ENCODE data around the gene PARD3B. TPM values are rescaled to one million over a fixed set of nuclear protein-coding genes. Genes with fewer than 3 reads are reported as not detected.

Gene PARD3B
- total RNA-seq, 4 donors from 2014 or later: 6.5 to 17.3 (median 12.7) TPM

DNA sequence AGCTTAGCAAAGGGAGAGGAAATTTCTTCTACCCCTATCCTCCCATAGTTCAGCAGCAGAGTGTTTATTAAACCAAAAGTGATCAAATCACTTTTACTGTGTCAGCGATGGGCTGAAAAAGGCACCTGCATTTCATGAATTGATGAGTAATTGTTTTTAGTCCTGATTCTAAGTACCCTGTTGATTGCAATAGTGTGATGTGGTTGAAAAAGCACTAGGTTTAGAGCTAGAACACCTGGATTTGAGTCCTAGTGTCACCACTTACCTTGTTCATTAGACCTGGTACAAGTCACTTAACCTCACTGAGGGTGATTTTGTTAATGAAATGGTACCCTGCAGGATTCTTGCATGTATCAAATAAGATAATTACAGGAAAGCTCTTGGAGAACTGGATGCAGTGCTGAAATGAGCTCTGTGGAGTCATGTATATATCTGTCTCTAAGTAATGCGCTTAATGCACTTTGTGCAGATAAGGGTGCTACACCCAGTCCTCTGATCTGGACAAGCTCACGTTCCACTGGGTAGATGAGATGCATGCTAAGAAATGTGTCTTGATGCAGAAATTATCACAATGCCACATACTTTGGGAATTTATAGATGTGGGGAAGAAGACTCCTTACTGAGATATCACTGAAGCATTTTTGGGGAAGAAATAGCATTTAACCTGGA lies 289.6 kb downstream of the PARD3B start:
- intact Hi-C loops (cut with DNase I; ENCODE audit: low total_unique reads): no loop called here

DNA sequence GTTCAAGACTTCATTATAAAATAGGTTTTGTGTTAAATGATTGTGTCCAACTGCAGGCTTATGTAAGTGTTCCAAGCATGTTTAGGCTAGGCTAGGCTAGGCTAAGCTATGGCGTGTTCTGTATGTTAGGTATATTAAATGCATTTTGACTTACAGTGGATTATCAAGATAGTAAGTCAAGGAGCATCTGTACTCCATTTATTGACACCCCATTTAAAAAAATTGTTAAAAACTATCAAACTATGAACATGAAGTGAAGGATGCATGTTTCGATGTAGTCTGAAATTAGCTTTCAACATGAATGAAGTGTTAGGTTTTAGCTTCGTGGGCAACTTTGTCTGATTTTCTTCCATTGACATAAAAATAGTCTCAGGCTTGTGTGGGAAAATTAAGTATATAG lies 290.5 kb downstream of the PARD3B start:
- intact Hi-C loops (cut with DNase I; ENCODE audit: low total_unique reads): no loop called here
- no peak for TF ChIP-seq POLR2A (IDR thresholded peaks at IDR 0.05)
- TF ChIP-seq, protein P1, sequence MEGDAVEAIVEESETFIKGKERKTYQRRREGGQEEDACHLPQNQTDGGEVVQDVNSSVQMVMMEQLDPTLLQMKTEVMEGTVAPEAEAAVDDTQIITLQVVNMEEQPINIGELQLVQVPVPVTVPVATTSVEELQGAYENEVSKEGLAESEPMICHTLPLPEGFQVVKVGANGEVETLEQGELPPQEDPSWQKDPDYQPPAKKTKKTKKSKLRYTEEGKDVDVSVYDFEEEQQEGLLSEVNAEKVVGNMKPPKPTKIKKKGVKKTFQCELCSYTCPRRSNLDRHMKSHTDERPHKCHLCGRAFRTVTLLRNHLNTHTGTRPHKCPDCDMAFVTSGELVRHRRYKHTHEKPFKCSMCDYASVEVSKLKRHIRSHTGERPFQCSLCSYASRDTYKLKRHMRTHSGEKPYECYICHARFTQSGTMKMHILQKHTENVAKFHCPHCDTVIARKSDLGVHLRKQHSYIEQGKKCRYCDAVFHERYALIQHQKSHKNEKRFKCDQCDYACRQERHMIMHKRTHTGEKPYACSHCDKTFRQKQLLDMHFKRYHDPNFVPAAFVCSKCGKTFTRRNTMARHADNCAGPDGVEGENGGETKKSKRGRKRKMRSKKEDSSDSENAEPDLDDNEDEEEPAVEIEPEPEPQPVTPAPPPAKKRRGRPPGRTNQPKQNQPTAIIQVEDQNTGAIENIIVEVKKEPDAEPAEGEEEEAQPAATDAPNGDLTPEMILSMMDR (IDR thresholded peaks at IDR 0.05): no peak
- no peak for DNase-seq (ENCODE audit: low spot score in 2 of 2)
- H3K4me3 ChIP-seq (ENCODE audit: low read depth, poor library complexity, severe bottlenecking): no peak overlapping the region
- WGBS, 2 donors: 92 to 94% methylated on average over 3 of the region's 3 CpGs

More for the DNA sequence above, 289.6 kb downstream of the PARD3B start:
- 97 to 100% methylated on average over 3 of the region's 3 CpGs for WGBS, 2 donors
- TF ChIP-seq POLR2A (IDR thresholded peaks at IDR 0.05): no peak
- TF ChIP-seq, protein P1 (IDR thresholded peaks at IDR 0.05): no peak
- DNase-seq (ENCODE audit: low spot score in 2 of 2): no peak
- no peak overlapping the region for H3K4me3 ChIP-seq (ENCODE audit: low read depth, poor library complexity, severe bottlenecking)

DNA sequence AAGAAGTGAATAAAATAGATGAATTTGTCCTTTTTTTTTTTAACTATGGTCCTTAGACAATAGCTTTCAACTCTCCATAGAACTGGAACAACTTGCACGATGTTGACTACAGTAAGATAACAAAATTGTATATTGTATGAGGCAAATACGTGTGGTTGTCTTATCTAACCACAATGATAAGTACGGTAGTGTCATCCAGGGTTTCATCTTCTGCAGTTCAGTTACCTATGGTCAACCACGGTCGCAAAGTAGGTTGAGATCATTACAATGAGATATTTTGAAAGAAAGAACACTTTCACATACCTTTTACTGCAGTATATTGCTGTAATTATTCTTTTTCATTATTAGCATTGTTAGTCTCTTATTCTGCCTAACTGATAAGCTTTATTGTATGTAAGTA lies 295.2 kb downstream of the PARD3B start:
- no peak for DNase-seq (ENCODE audit: low spot score in 2 of 2)
- H3K4me3 ChIP-seq (ENCODE audit: low read depth, poor library complexity, severe bottlenecking): no peak overlapping the region
- TF ChIP-seq, protein P1 (IDR thresholded peaks at IDR 0.05): no peak
- no peak for TF ChIP-seq POLR2A (IDR thresholded peaks at IDR 0.05)
- intact Hi-C loops (cut with DNase I; ENCODE audit: low total_unique reads): no loop called here
- 86 to 91% methylated on average over 5 of the region's 5 CpGs for WGBS, 2 donors

GRCh38 chr2:204842068-204842467 lies 296.8 kb downstream of the PARD3B start:
- WGBS, 2 donors: 95 to 100% methylated on average over 1 of the region's 1 CpG
- H3K4me3 ChIP-seq (ENCODE audit: low read depth, poor library complexity, severe bottlenecking): no peak overlapping the region
- intact Hi-C loops (cut with DNase I; ENCODE audit: low total_unique reads): no loop called here

GRCh38 chr2:204842661-204843485 lies 297.6 kb downstream of the PARD3B start:
- intact Hi-C loops (cut with DNase I; ENCODE audit: low total_unique reads): no loop called here
- WGBS, 2 donors: 36 to 43% methylated on average over 8 to 9 of the region's 9 CpGs
- H3K4me3 ChIP-seq (ENCODE audit: low read depth, poor library complexity, severe bottlenecking): no peak overlapping the region
- TF ChIP-seq POLR2A (IDR thresholded peaks at IDR 0.05): no peak
- TF ChIP-seq, protein P1 (IDR thresholded peaks at IDR 0.05): no peak
- peak; percentile 21 to 82 for DNase-seq (ENCODE audit: low spot score in 2 of 2)

More at GRCh38 chr2:204842068-204842467, 296.8 kb downstream of the PARD3B start:
- TF ChIP-seq POLR2A (IDR thresholded peaks at IDR 0.05): no peak
- TF ChIP-seq, protein P1 (IDR thresholded peaks at IDR 0.05): no peak
- no peak for DNase-seq (ENCODE audit: low spot score in 2 of 2)

All from lower leg skin (tissue), 4 donors.